GM19372 (cell line): ENCODE measurements around the gene OR1L8.
"Not testable (repeated sequence)": the region's sequence is repeated elsewhere in the genome, so short reads cannot be mapped to it uniquely, and the experiment has no call there.

ENCODE experiments used
- ATAC-seq: cut with Tn5 transposase; IDR thresholded peaks from one replicate; pipeline ENCODE4 v1.9.1; 2021; ENCODE audit warnings: mild to moderate bottlenecking, low read depth, moderate library complexity; ENCODE audit not compliant: unreplicated experiment

The OR1L8 gene, protein sequence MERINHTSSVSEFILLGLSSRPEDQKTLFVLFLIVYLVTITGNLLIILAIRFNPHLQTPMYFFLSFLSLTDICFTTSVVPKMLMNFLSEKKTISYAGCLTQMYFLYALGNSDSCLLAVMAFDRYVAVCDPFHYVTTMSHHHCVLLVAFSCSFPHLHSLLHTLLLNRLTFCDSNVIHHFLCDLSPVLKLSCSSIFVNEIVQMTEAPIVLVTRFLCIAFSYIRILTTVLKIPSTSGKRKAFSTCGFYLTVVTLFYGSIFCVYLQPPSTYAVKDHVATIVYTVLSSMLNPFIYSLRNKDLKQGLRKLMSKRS

GRCh38 chr9:122583284-122583683 is at the start of gene OR1L8:
TSS of gene OR1L8 (minus strand) at chr9:122583384. CDS start at chr9:122568477, 14,907 bp downstream.
- ATAC-seq, result not testable (repeated sequence)

- ATAC-seq, result no peak
Measured at GRCh38 chr9:122619996-122620395, 36.8 kb upstream of the OR1L8 start.

DNA sequence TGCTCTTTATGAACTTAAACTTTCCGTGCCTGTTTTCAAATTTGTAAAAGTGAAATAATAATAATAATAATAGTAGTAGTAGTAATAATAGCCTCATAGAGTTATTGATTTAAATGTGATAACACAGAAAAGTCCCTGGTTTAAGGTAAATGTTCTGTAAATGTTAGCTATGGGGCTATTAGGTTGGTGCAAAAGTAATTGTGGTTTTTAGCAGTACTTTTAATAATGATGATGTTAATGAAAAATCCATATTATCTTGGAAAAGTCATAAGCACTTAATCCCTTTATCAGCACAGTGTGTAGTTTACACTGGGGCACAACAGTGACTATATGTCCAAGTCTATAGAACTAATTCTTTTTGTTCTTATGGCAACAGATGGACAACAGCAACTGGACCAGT is 31.2 kb upstream of the OR1L8 start, which contains the start of gene OR1Q1:
Gene OR1Q1 (plus strand): TSS at position 377 of the 400 bp plus-strand sequence. CDS start 0 bp downstream, at position 377.
- no peak for ATAC-seq

DNA sequence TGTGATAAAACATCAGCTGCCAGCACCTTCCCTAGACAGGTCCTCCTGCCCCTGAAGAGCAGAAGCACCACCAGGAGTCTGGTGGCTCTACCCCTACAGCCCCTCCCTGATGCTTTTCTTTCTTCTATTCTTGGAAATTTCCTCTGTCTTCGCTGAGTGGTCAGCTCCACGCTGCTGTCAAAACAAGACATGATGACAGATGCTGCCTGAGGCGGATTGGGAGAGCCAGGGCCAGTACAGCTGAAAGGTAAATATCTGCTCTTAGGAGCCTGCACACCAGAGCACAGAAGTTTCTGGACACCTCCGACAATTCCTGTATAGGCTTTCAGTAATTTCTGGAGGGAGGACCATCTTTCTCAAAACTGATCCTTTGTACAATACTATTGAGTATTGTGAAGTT is 26.6 kb upstream of the OR1L8 start:
- no peak for ATAC-seq

GRCh38 chr9:122606587-122606986 is 23.4 kb upstream of the OR1L8 start:
- no peak for ATAC-seq

GRCh38 chr9:122605691-122606090 is 22.5 kb upstream of the OR1L8 start:
- no peak for ATAC-seq

- ATAC-seq, result no peak
Measured at GRCh38 chr9:122580360-122580759, 2.8 kb downstream of the OR1L8 start.

GRCh38 chr9:122579874-122580273 is 3.3 kb downstream of the OR1L8 start:
- no peak for ATAC-seq

DNA sequence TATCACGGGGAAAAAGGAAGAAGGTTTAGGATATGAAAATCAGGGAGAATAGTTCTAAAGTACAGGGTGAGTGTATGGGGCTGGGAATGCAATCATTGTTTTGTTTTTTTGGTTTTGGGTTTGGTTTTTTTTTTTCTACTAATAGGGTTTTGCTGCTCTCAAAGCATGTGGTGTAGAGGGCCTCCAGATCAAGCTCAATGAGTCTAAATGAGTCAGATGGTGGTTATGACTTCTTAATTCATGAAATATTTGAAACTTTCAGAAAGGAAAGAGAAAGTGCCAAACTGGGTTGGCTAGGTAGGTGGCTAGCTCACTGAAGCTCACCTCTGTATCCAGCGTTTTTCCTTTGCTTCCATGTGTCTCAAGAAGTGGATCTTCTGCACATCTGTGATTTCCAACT is 10.7 kb downstream of the OR1L8 start:
- ATAC-seq, result no peak

DNA sequence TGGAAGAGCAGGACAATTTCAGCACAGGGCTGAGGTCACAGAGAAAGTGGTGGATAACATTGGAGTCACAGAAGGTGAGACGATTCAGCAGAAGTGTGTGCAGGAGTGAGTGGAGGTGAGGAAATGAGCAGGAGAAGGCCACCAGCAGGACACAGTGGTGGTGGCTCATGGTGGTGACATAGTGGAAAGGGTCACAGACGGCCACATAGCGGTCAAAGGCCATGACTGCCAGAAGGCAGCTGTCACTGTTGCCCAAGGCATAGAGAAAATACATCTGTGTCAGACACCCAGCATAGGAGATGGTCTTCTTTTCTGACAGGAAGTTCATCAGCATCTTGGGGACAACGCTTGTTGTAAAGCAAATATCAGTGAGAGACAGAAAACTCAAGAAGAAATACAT is 15.3 kb downstream of the OR1L8 start:
- ATAC-seq, result no peak

DNA sequence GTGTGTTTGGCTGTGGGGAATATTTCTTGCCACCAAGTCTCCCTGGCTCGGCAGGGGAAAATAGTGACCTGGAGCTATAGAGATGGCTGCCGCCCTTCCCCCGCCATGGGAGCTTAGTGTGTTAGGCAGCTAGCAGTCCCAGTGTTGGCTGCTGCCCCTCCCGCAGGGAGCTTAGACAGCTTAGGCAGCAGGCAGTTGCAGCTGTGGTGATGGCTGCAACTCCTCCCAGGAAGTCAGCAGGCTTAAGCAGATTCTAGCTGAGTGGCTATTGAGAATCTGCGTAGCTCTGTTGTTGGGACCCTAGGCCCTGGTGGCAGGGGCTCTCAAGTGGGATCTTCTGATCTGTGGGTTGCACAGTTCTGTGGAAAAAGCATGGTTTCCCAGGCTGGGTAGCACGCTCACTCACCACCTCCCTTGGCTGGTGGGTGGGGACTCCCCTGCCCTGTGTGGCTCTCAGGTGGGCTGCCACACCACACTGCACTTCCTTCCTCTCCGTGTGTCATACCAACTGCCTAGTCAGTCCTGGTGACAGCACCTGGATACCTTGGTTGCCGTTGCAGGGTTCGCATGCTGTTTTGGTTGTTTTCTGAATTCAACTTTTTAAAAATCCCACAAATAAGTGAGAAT is 20.9 kb downstream of the OR1L8 start:
- ATAC-seq, result no peak

DNA sequence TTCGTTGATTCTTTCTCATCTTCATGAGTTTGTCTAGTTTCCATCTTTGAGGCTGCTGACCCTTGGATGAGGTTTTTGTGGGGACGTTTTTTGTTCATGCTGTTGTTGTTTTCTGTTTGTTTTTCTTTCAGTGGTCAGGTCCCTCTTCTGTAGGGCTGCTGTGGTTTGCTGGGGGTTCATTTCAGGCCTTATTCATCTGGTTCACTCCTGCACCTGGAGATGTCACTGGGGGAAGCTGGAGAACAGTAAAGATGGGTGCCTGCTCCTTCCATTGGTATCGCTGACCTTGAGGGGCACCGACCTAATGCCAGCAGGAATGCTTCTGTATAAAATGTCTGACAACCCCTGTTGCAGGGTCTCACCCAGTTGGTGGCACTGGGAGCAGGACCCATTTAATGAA is 21.7 kb downstream of the OR1L8 start:
- no peak for ATAC-seq

DNA sequence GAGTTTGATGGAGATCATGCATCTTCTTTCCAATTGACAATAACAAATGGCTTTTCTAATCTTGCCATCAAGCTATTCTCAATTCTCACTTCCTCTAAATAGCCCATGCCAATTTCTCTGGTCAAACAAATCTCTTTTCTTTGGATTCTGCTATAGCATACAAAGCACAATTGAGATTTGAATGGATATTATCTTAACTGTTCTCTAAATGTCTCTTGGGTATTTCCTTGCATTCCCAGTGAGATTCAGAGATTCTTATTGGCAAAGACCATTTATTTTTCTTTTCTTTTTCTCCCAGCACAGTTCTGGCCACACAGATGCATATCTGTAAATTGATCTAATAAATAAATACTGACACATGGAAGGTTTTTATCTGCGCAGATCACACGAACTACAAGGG is 30.4 kb downstream of the OR1L8 start, which contains the start of gene OR1N2:
Gene OR1N2 (plus strand): TSS at position 301 of the 400 bp plus-strand sequence. CDS start 100 bp downstream, outside the sequence.
- ATAC-seq, result no peak

- ATAC-seq, result no peak
Measured at GRCh38 chr9:122551371-122551770, 31.8 kb downstream of the OR1L8 start.

- no peak for ATAC-seq
Measured at GRCh38 chr9:122546196-122546595, 37.0 kb downstream of the OR1L8 start.

DNA sequence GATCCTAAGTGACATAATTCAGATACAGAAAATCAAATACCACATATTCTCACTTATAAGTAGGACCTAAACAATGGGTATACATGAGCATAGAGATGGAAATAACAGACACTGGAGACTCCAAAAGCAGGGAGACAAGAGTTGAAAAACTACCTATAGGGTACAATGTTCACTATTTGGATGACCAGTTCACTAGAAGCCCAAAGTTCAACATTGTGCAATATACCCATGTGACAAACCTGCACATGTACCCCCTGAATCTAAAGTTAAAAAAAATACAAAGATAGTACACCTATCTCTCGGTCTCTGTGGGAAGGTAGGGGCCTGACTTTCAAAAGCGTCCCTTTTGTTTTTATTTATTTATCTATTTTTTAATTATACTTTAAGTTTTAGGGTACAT is 44.4 kb downstream of the OR1L8 start:
- no peak for ATAC-seq

DNA sequence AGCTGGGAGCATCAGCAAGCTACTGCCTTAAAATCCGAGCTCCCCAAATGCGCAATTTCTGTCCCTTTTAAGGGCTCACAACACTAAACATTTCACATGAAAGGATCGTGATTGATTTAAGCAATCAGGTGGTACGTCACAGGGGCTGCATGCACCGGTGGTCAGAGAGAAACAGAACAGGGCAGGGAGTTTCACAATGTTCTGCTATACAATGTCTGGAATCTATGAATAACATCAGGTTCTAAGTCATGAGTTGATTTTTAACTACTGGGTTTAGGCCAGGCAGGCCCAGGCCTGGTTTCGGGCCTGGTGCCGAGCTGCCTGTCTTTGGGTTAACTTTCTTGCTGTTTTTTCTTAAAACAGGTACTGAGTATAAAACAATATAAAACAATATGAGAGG is 46.1 kb downstream of the OR1L8 start:
- ATAC-seq, result not testable (repeated sequence)

GRCh38 chr9:122536134-122536533 is 47.0 kb downstream of the OR1L8 start:
- no peak for ATAC-seq

- not testable (repeated sequence) for ATAC-seq
Measured at GRCh38 chr9:122531157-122531556, 52.0 kb downstream of the OR1L8 start.

GRCh38 chr9:122527193-122527592 is 56.0 kb downstream of the OR1L8 start, which contains the start of gene OR1N1:
TSS of gene OR1N1 (minus strand) at chr9:122527293. CDS start at chr9:122527293, 0 bp downstream.
- no peak for ATAC-seq

GRCh38 chr9:122526602-122527001 is 56.6 kb downstream of the OR1L8 start:
- ATAC-seq, result no peak

GRCh38 chr9:122519376-122519775 is 63.8 kb downstream of the OR1L8 start:
- no peak for ATAC-seq
